Neural progenitor cell (in vitro differentiated cells): ENCODE measurements around the gene MYH9. TPM values are rescaled to one million over a fixed set of nuclear protein-coding genes. Genes with fewer than 3 reads are reported as not detected.

Experiments used
- DNase-seq: peaks from one replicate; pipeline ENCODE4 v3.0.0-alpha.2; 2016; ENCODE audit warnings: low spot score
- H2AFZ ChIP-seq: fragments of 200-600 bp; sonication (generic); replicated peaks from 2 replicates; pipeline ENCODE4 v1.6.1; 2016; ENCODE audit warnings: antibody characterized with exemption
- H3F3A ChIP-seq: fragments of 200-600 bp; sonication (generic); 2 replicates; pipeline ENCODE4 v1.6.1; 2016; ENCODE audit warnings: antibody characterized with exemption, low read depth
- H3K27ac ChIP-seq: fragments of 200-600 bp; sonication (generic); 2 replicates; pipeline ENCODE4 v1.5.1; 2016; ENCODE audit warnings: mild to moderate bottlenecking
- H3K27me3 ChIP-seq: fragments of 200-600 bp; sonication (generic); 2 replicates; pipeline ENCODE4 v1.6.1; 2016; ENCODE audit warnings: mild to moderate bottlenecking, moderate library complexity
- H3K36me3 ChIP-seq: fragments of 200-600 bp; sonication (generic); 2 replicates; pipeline ENCODE4 v1.5.1; 2016
- H3K4me1 ChIP-seq: fragments of 200-600 bp; sonication (generic); 2 replicates; pipeline ENCODE4 v1.6.1; 2016; ENCODE audit warnings: mixed run types
- H3K4me2 ChIP-seq: fragments of 200-600 bp; sonication (generic); 2 replicates; pipeline ENCODE4 v1.6.1; 2016
- H3K4me3 ChIP-seq: fragments of 200-600 bp; sonication (generic); 2 replicates; pipeline ENCODE4 v1.5.1; 2016
- H3K79me2 ChIP-seq: fragments of 200-600 bp; sonication (generic); 2 replicates; pipeline ENCODE4 v1.6.1; 2016; ENCODE audit warnings: low read depth
- H3K9ac ChIP-seq: fragments of 200-600 bp; sonication (generic); 2 replicates; pipeline ENCODE4 v1.6.1; 2016
- H3K9me3 ChIP-seq: fragments of 200-600 bp; sonication (generic); 2 replicates; pipeline ENCODE4 v1.5.1; 2016; ENCODE audit warnings: low read depth
- H4K20me1 ChIP-seq: fragments of 200-600 bp; sonication (generic); 2 replicates; pipeline ENCODE4 v1.6.1; 2016; ENCODE audit warnings: low read depth
- H3K27ac Mint-ChIP-seq: 3 replicates; pipeline ENCODE4 v1.8.0; 2021; ENCODE audit warnings: mixed read lengths
- H3K27me3 Mint-ChIP-seq: 2 replicates; pipeline ENCODE4 v1.8.0; 2022; ENCODE audit warnings: low read depth, mild to moderate bottlenecking, inconsistent platforms, moderate library complexity, mixed read lengths; ENCODE audit not compliant: insufficient read depth
- H3K36me3 Mint-ChIP-seq: 3 replicates; pipeline ENCODE4 v1.8.0; 2021; ENCODE audit warnings: mixed read lengths
- H3K4me1 Mint-ChIP-seq: 3 replicates; pipeline ENCODE4 v1.8.0; 2021; ENCODE audit warnings: mixed read lengths
- H3K4me3 Mint-ChIP-seq: 3 replicates; pipeline ENCODE4 v1.8.0; 2021; ENCODE audit warnings: mild to moderate bottlenecking, moderate library complexity, mixed read lengths
- H3K9me3 Mint-ChIP-seq: 3 replicates; pipeline ENCODE4 v1.8.0; 2020; ENCODE audit warnings: mixed read lengths
- CTCF ChIP-seq: fragments of 200-600 bp; sonication (generic); IDR thresholded peaks from 2 replicates; pipeline ENCODE4 v1.5.1; 2017; ENCODE audit warnings: antibody characterized with exemption, mild to moderate bottlenecking
- EZH2 ChIP-seq: fragments of 200-600 bp; sonication (generic); IDR thresholded peaks from 2 replicates; pipeline ENCODE4 v1.6.1; 2017; ENCODE audit warnings: antibody characterized with exemption, mild to moderate bottlenecking, moderate library complexity
- EZH2phosphoT487 ChIP-seq: fragments of 200-600 bp; sonication (generic); IDR thresholded peaks from 2 replicates; pipeline ENCODE4 v1.6.1; 2017; ENCODE audit warnings: antibody characterized with exemption
- total RNA-seq: library from RNA; depleted of rRNA; stranded (reverse); fragments of >200 nt; gene quantifications from 2 replicates; pipeline ENCODE4 v1.2.3, GENCODE V29; 2015; ENCODE audit warnings: low replicate concordance

The MYH9 gene
- total RNA-seq, 1 donor from 2014 or later: 77.2 TPM

- Mint-ChIP-seq H3K4me1 (peaks cover 95% of the 10 kb centered on the region), H3K36me3 (peaks cover 29% of the 10 kb centered on the region), H3K27me3 (peaks cover 7% of the 10 kb centered on the region), H3K4me3 (peak overlapping the region; percentile 60), H3K9me3 (no peaks in the 10 kb centered on the region), H3K27ac (peak overlapping the region; percentile 93)
- Histone ChIP-seq H2AFZ (no peak overlapping the region), H3K9ac (no peak overlapping the region), H3K27me3 (no peaks in the 10 kb centered on the region), H3K27ac (no peak overlapping the region), H3F3A (peaks cover 43% of the 10 kb centered on the region), H4K20me1 (peaks cover 29% of the 10 kb centered on the region), H3K4me1 (peaks cover 61% of the 10 kb centered on the region), H3K79me2 (peaks cover 71% of the 10 kb centered on the region), H3K9me3 (no peaks in the 10 kb centered on the region), H3K36me3 (no peaks in the 10 kb centered on the region), H3K4me3 (no peak overlapping the region), H3K4me2 (no peak overlapping the region)
- DNase-seq: no peak
- no peak for TF ChIP-seq EZH2phosphoT487
- TF ChIP-seq CTCF: no peak
- TF ChIP-seq EZH2: no peak
Measured at GRCh38 chr22:36332623-36333332, 55.0 kb downstream of the MYH9 start.

GRCh38 chr22:36331912-36332622 is 55.7 kb downstream of the MYH9 start:
- peaks cover 29% of the 10 kb centered on the region for H3K36me3 Mint-ChIP-seq
- TF ChIP-seq EZH2phosphoT487: no peak
- TF ChIP-seq EZH2: no peak
- TF ChIP-seq CTCF: no peak
- H3K27ac Mint-ChIP-seq: peak overlapping the region; percentile 97
- peaks cover 7% of the 10 kb centered on the region for H3K27me3 Mint-ChIP-seq
- no peaks in the 10 kb centered on the region for H3K9me3 Mint-ChIP-seq
- no peak overlapping the region for H3K4me3 ChIP-seq
- H3K9ac ChIP-seq: no peak overlapping the region
- no peaks in the 10 kb centered on the region for H3K27me3 ChIP-seq
- no peak for DNase-seq
- H3K36me3 ChIP-seq: no peaks in the 10 kb centered on the region
- peaks cover 43% of the 10 kb centered on the region for H3F3A ChIP-seq
- H4K20me1 ChIP-seq: peaks cover 29% of the 10 kb centered on the region
- H3K9me3 ChIP-seq: no peaks in the 10 kb centered on the region
- H3K27ac ChIP-seq: peak overlapping the region; percentile 99
- H3K4me2 ChIP-seq: no peak overlapping the region
- peaks cover 61% of the 10 kb centered on the region for H3K4me1 ChIP-seq
- H2AFZ ChIP-seq: no peak overlapping the region
- peaks cover 95% of the 10 kb centered on the region for H3K4me1 Mint-ChIP-seq
- H3K79me2 ChIP-seq: peaks cover 74% of the 10 kb centered on the region
- H3K4me3 Mint-ChIP-seq: no peak overlapping the region

GRCh38 chr22:36331306-36331911 is 56.4 kb downstream of the MYH9 start:
- peaks cover 95% of the 10 kb centered on the region for H3K4me1 Mint-ChIP-seq
- Histone ChIP-seq H3K4me2 (no peak overlapping the region), H3K27ac (peak overlapping the region; percentile 99)

More at GRCh38 chr22:36331306-36331911, 56.4 kb downstream of the MYH9 start:
- no peak overlapping the region for H2AFZ ChIP-seq
- peaks cover 59% of the 10 kb centered on the region for H3K4me1 ChIP-seq
- H3K9ac ChIP-seq: no peak overlapping the region
- Mint-ChIP-seq H3K4me3 (peak overlapping the region; percentile 35), H3K36me3 (peaks cover 28% of the 10 kb centered on the region), H3K9me3 (no peaks in the 10 kb centered on the region), H3K27ac (peak overlapping the region; percentile 97), H3K27me3 (peaks cover 7% of the 10 kb centered on the region)
- no peaks in the 10 kb centered on the region for H3K36me3 ChIP-seq
- no peak overlapping the region for H3K4me3 ChIP-seq
- TF ChIP-seq EZH2phosphoT487 (no peak), EZH2 (no peak), CTCF (no peak)
- H4K20me1 ChIP-seq: peaks cover 23% of the 10 kb centered on the region
- DNase-seq: no peak
- peaks cover 69% of the 10 kb centered on the region for H3K79me2 ChIP-seq
- peaks cover 43% of the 10 kb centered on the region for H3F3A ChIP-seq
- H3K9me3 ChIP-seq: no peaks in the 10 kb centered on the region
- H3K27me3 ChIP-seq: no peaks in the 10 kb centered on the region
